HG03469 (cell line): ENCODE measurements around the gene TARDBP.
"Not testable (repeated sequence)": the region's sequence is repeated elsewhere in the genome, so short reads cannot be mapped to it uniquely, and the experiment has no call there.

ENCODE experiments used
- ATAC-seq: cut with Tn5 transposase; IDR thresholded peaks from one replicate; pipeline ENCODE4 v1.9.1; 2021; ENCODE audit warnings: mild to moderate bottlenecking, moderate library complexity, moderate number of reproducible peaks; ENCODE audit not compliant: unreplicated experiment

The TARDBP gene

GRCh38 chr1:11012260-11013159, at the start of gene TARDBP:
TARDBP (plus strand) TSS chr1:11012654; CDS start chr1:11013728, 1,074 bp downstream.
- peak; percentile 61 for ATAC-seq

DNA sequence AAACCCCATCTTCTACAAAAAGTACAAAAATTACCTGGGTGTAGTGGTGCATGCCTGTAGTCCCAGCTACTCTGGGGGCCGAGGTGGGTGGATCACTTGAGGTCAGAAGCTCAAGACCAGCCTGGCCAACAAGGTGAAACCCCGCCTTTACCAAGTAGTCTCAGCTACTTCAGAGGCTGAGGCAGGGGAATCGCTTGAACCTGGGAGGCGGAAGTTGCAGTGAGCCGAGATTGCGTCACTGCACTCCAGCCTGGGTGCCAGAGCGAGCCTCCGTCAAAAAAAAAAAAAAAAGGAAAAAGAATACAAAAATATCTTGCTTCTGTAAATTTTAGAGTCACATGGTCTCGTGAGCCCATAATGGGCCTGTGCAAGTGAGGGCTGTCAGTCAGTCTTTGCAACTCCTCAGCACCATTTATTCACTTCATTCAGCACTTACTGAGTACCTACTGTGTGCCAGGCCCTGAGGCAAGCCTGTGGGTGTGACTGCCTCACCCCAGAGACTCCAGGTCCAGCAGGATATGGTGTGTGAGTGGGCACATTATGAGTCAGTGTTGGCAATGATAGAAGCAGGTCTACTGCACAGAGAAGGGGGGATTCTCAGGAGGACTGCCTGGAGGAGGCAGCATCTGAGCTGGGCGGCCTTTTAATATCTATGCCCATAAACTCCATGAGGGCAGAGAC, 46.8 kb upstream of the TARDBP start:
- no peak for ATAC-seq

GRCh38 chr1:10967090-10967489, 45.4 kb upstream of the TARDBP start:
- ATAC-seq = no peak

DNA sequence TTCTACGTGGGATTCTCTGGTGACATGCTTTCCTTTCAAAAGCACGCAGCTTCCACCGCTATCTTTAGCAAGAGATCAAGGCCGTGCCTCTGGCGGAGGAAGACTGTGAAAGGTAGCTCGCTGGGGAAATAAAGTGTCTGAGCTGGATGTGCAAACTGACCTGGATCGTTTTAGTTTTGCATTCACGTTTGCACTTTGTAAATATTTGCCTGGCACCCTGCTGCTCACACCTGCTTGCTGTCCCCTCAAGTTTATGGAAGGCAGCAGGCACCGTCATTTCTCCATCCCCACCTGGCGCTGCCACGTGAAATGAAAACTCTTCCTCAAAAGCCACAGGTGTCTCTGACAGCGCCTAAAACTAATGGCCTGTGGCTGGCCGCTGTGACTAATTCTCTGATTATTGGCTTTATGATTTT, 44.0 kb upstream of the TARDBP start:
- ATAC-seq = no peak

DNA sequence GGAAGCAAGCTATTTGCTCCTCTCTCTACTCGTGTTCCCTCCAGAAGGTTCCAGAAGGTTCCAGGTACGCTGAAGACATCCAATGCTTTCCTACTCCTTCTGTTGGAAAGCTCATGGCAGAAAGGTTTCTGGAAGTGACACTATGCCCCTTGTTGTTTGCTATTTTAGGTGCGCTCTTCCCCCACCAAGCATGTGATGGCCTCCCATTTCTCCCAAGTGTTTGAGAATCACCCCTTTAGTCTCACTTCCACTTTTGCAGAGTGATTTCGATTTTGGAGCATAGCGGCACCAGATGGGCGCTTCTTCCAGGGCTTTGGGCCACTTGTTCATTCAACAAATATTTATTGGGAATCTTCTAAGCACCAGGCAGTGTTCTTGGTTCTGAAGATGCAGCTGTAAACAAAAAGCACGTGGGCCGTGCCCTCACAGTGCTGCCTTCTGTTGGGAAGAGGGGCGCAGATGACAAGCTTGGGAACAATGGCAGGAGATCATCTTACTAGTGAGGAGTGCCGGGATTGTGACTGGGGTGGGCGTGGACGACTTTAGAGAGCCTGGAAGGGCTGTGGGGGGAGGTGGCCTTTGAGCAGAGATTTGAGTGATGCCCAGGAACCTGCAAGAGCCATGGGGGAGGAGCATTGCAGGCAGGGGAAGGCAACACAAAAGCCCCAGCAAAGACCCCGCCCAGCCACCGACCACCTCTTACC, 43.0 kb upstream of the TARDBP start:
- ATAC-seq = no peak

DNA sequence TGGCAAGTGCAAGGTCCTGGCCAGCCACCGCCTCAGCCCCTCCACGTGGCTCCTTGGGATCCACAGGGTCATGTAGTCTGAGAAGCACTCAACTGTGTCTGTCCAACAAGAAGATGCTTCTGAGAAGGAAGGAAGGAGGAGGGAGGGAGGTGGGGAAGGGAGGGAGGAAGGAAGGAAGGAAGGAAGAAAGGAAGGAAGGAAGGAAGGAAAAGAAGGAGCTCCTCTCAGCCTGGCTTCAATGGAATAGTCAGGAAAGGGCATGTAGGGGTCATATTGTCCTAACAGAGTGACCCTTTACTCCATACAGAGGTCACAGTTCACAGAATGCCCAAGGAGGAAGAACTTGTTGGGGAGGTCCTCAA, 42.5 kb upstream of the TARDBP start:
- ATAC-seq = no peak

- ATAC-seq = no peak
Measured at GRCh38 chr1:10973552-10973951, 38.9 kb upstream of the TARDBP start.

GRCh38 chr1:10973956-10974881, 38.2 kb upstream of the TARDBP start:
- no peak for ATAC-seq

DNA sequence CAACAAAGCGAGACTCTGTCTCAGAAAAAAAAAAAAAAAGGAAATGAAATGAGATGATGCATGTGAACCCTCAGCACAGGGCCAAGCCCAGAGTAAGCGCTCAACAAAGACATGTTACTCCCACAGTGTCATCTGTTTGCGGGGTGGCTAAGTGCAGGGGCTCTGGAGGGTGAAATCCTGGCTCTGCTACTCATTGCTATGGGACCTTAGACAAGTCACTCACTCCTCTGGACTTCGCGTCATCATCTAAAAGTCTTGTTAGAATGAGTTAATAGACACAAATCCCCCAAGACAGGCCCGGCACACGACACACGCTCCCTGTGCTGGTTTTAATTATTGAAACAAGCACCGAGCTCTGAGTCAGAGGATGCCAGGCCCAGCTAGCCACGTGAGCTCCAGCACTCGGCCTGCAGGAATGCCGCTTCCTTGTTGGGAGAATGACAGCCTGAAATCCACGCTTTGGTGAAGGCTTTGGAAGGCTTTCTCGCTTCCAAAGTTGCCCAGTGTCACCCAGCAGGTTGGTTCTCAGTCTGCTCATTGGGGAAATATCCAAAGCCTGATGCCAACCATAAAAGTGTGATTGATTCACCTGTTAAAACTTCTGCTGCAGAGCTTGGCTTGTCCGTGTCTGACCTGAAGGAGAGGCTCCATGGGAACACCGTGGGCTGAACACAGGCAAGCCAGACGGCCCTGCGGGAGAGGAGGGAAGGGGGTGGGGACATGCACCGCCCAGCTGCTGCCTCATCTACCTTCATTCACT, 36.7 kb upstream of the TARDBP start:
- ATAC-seq = no peak

DNA sequence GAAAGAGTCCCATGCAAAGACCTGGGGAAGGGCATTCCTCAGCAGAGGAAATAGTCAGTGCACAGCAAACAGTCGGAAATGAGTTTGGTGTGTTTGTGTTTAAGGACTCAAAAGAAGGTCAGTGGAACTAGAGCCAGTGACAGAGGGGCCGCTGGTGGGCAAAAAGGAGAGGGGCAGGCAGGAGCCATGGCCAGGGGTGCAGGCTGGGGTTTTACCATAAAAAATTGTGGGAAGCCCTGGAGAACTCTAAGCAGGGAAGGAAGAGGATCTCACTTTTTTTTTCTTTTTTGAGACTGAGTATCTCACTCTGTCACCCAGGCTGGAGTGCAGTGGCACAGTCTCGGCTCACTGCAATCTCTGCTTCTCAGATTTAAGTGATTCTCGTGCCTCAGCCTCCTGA, 33.7 kb upstream of the TARDBP start:
- no peak for ATAC-seq

DNA sequence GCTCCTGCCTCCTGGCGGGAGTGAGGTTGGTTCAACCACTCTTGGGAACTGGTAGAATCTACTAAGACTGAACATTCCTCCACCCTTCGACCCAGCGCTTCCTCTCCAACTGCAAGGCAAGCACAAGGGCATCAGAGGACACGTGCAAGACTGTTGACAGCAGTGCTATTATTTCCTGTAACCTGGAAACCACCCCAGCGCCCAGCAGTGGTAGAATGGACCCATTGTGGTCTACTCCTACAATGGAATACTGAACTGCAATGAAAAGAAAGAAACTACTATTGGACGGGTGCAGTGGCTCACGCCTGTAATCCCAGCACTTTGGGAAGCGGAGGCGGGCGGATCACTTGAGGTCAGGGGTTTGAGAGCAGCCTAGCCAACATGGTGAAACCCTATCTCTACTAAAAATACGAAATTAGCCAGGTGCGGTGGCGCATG, 33.0 kb upstream of the TARDBP start:
- ATAC-seq = no peak

DNA sequence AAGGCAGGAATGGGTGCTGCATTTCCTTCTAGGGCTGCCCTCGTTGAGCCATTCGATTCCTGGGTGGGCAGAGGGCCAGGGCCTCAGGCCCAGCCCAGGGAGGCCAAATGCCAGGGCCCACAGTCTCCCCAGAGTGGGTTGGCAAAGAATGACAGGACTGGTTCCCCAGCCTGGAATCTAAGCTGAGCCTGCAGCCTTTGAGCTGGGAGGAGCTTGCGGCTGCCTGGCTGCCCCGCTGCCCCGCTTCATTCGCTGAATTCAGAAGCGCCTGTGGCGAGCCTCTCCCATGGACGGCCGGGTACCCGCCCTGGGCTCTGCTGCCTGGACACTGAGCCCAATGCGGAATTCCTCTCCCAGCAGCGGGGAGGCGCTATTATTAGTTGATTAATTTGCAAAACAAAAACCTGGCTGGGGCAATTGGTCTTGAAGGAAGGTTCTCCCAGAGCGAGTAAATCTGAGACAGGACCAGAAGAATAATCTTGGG, 32.3 kb upstream of the TARDBP start:
- no peak for ATAC-seq

DNA sequence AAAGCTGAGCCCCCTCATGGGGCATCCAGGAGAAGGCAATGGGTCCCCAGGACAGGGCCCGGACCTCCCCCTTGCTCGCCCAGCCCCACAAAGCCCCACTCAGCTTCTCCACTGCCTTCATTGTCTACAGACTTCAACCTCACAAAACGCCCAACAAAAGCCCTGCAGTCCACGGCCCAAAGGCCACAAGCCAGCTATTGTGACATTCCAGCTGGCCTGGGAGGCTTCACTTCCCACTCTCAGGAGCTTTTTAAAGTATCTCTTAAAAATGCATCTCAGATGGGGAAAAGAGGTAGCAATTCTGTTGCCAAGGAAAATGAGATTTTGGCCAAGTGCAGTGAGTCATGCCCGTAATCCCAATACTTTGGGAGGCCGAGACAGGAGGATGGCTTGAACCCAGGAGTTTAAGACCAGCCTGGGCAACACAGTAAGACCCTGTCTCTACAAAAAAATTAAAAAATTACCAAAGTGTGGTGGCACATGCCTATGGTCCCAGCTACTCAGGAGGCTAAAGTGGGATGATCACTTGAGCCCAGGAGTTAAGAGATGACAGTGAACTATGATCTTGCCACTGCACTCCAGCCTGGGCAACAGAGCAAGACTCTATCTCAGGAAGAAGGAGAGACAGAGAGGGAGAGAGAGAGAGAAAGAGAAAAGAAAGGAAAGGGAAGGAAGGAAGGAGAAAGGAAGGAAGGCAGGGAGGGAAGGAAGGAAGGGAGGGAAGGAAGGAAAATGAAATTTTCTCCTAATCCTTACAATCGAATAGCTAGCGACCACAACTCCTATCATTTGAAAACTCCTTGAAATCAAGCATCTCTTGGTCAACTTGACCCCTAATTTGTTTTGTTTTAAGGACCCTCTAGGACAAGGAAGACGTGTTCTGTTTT, 31.4 kb upstream of the TARDBP start:
- no peak for ATAC-seq

DNA sequence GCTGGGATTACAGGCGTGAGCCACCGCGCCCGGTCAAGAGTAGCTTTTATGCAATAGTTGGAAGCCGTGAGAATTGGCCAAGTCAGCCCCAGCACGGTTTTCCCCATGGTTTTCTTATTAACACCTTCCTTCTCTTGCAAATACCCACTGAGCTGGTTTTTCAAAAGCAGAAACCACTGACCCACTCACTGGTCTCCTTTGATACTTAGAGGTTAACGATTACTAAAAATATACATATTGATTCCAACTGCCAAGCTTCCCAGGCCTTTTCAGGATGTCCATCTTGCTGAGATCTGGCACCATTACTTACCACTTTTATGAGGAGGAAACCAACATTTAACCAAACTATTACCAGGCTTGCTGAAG, 25.9 kb upstream of the TARDBP start:
- no peak for ATAC-seq

DNA sequence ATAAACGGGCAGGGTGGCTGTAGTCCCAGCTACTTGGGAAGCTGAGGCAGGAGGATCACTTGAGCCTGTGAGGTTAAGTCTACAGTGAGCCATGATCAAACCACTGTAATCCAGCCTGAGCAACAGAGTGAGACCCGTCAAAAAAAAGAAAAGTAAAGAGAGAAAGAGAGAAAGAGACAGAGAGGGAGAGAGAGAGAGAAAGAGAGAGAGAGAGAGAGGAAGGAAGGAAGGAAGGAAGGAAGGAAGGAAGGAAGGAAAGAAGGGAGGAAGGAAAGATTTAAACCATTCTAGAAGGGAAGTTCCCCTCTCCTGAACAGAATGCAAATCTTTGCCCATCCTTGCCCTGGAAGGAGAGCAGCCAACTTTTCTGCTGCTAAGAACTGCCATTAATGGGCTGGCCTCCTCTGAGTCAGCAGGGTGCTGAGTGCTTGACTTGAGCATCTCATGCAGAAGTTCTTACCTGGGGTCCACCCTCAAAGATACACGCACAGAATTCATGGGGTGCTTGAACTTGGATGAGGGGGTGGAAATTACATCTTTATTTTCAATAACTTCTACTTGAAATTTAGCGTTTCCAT, 24.5 kb upstream of the TARDBP start:
- ATAC-seq = no peak

DNA sequence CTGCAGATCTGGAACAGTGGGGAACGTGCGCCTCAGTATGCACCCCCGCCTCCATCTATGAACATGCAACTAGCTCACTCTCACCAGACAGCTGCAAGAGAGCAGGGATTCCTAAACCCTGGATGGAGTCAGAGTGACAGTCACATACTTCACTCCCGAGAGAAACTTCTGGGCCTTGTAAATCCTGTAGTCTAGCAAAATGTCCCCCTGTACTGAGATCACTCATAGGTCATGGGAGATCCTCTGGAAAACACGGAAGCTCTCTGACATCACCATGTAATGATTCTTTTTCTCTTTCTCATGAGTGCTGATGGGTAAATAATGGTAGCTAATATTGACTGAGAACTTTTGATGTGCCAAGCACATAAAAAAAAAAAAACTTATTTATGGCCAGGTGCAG, 23.4 kb upstream of the TARDBP start:
- no peak for ATAC-seq

GRCh38 chr1:10989920-10990516, 22.4 kb upstream of the TARDBP start:
- not testable (repeated sequence) for ATAC-seq

GRCh38 chr1:10990828-10991227, 21.6 kb upstream of the TARDBP start:
- no peak for ATAC-seq
